Progenitor cell of endocrine pancreas (in vitro differentiated cells): ENCODE results near the gene GRIK3. TPM values are rescaled to one million over a fixed set of nuclear protein-coding genes. Genes with fewer than 3 reads are reported as not detected.

Experiments used
- DNase-seq: peaks from one replicate; pipeline ENCODE4 v3.0.0; 2021; ENCODE audit warnings: low spot score; ENCODE audit not compliant: unreplicated experiment
- H3K27ac Mint-ChIP-seq: 2 replicates; pipeline ENCODE4 v1.8.0; 2021; ENCODE audit warnings: mild to moderate bottlenecking, moderate library complexity, mixed read lengths
- H3K27me3 Mint-ChIP-seq: 2 replicates; pipeline ENCODE4 v1.8.0; 2021; ENCODE audit warnings: mixed read lengths
- H3K36me3 Mint-ChIP-seq: 2 replicates; pipeline ENCODE4 v1.8.0; 2022; ENCODE audit warnings: mixed read lengths; ENCODE audit not compliant: insufficient read depth
- H3K4me1 Mint-ChIP-seq: 2 replicates; pipeline ENCODE4 v1.8.0; 2021; ENCODE audit warnings: low read depth, mixed read lengths
- H3K4me3 Mint-ChIP-seq: 2 replicates; pipeline ENCODE4 v1.8.0; 2021; ENCODE audit warnings: low read depth, mild to moderate bottlenecking, moderate library complexity, mixed read lengths
- H3K9me3 Mint-ChIP-seq: 2 replicates; pipeline ENCODE4 v1.8.0; 2021; ENCODE audit warnings: low read depth, mixed read lengths
- total RNA-seq: library from RNA; stranded (reverse); gene quantifications from 2 replicates; pipeline ENCODE4 v1.2.1, GENCODE V29; 2021
- TF ChIP-seq, protein P1 (sequence below): fragments of 200-600 bp; sonication (generic); IDR thresholded peaks from one replicate; pipeline ENCODE4 v1.5.0; 2021; ENCODE audit warnings: antibody characterized with exemption, mild to moderate bottlenecking; ENCODE audit not compliant: unreplicated experiment

GRIK3 gene
- total RNA-seq, 1 donor from 2014 or later, result 0.41 TPM

DNA sequence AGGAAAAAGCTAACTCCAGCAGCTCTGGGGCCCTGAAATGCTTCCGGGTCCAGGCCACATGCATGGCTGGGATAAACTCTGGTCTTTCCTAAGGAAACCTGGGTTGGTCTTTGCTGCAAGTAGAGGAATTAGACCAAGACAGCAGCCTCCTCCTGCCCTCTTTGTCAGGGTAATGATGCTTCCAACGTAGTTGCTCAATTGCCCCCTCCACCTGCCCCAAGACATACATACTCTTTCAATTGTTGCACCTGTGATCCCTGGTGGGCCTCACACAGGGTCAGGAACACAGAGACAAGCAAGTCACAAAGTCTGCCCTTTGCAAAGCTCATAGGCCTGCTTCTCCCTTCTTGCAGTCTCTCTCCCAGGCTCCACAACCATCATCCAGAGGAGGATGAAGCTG, 41.9 kb upstream of the GRIK3 start:
- peaks cover 7% of the 10 kb centered on the region for H3K4me1 Mint-ChIP-seq
- H3K27ac Mint-ChIP-seq, result no peak overlapping the region
- H3K9me3 Mint-ChIP-seq, result no peaks in the 10 kb centered on the region
- peaks cover 5% of the 10 kb centered on the region for H3K27me3 Mint-ChIP-seq
- H3K36me3 Mint-ChIP-seq, result no peaks in the 10 kb centered on the region
- no peak overlapping the region for H3K4me3 Mint-ChIP-seq
- TF ChIP-seq, protein P1, sequence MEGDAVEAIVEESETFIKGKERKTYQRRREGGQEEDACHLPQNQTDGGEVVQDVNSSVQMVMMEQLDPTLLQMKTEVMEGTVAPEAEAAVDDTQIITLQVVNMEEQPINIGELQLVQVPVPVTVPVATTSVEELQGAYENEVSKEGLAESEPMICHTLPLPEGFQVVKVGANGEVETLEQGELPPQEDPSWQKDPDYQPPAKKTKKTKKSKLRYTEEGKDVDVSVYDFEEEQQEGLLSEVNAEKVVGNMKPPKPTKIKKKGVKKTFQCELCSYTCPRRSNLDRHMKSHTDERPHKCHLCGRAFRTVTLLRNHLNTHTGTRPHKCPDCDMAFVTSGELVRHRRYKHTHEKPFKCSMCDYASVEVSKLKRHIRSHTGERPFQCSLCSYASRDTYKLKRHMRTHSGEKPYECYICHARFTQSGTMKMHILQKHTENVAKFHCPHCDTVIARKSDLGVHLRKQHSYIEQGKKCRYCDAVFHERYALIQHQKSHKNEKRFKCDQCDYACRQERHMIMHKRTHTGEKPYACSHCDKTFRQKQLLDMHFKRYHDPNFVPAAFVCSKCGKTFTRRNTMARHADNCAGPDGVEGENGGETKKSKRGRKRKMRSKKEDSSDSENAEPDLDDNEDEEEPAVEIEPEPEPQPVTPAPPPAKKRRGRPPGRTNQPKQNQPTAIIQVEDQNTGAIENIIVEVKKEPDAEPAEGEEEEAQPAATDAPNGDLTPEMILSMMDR, result no peak
- no peak for DNase-seq

GRCh38 chr1:37073854-37074379, 39.6 kb upstream of the GRIK3 start:
- H3K4me3 Mint-ChIP-seq, result no peak overlapping the region
- no peak overlapping the region for H3K27ac Mint-ChIP-seq
- no peaks in the 10 kb centered on the region for H3K36me3 Mint-ChIP-seq
- H3K27me3 Mint-ChIP-seq, result peaks cover 13% of the 10 kb centered on the region
- DNase-seq, result no peak
- H3K4me1 Mint-ChIP-seq, result peaks cover 7% of the 10 kb centered on the region
- TF ChIP-seq, protein P1, result no peak
- no peaks in the 10 kb centered on the region for H3K9me3 Mint-ChIP-seq

DNA sequence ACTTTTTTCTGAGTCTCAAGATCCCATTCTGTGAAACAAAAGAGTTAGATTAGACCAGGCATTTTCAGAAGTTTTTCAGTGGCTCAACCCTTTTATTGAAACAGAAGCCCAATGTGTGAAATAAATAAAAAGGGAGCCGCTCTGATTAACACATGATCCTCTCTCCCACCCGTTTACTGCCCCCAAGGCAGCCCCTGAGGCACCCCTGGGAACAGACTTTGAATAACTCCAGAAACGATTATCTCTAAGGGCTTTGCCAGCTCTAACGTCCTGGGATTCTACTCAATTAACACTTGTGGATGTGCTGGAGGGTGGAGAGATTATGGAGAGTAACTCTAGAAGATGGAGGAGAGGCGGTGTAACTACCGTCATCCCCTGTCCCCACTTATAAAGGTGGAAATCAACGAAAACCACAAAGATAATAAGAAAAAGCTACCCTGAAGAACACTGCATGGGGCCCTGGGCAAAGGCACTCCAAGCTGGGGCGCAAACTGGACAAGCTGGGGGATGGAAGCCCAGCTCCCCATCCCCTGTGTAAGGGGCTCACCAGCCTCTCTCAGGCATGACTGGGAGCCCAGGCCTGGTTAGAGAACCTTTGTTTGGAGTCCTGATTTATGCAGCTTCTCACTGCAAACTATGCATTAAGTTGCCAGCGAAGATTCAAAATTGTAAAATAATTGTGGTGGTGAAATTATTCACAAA, 39.0 kb upstream of the GRIK3 start:
- peaks cover 19% of the 10 kb centered on the region for H3K27me3 Mint-ChIP-seq
- no peak for DNase-seq
- H3K4me1 Mint-ChIP-seq, result peaks cover 7% of the 10 kb centered on the region
- no peak overlapping the region for H3K27ac Mint-ChIP-seq
- H3K9me3 Mint-ChIP-seq, result no peaks in the 10 kb centered on the region
- TF ChIP-seq, protein P1, result no peak
- no peaks in the 10 kb centered on the region for H3K36me3 Mint-ChIP-seq
- no peak overlapping the region for H3K4me3 Mint-ChIP-seq

DNA sequence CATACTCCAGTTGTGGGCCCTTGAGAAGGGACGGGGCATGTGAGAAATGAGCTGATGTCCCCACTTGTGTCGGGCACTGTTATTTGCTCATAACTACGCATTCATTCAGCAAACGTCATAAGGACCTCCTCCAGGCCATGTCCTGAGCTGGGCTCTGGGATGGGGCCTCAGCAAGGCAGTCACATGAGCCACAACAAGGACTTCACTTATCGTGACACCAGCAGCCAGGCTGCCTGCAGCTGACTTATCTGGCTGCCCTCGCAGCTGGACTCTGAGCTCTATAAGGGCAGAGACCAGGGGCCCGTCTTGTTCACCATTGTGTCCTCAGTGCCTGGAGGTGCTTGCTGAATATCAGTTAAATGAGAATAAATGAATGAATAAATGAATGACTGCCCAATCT, 37.5 kb upstream of the GRIK3 start:
- peaks cover 31% of the 10 kb centered on the region for H3K27me3 Mint-ChIP-seq

DNA sequence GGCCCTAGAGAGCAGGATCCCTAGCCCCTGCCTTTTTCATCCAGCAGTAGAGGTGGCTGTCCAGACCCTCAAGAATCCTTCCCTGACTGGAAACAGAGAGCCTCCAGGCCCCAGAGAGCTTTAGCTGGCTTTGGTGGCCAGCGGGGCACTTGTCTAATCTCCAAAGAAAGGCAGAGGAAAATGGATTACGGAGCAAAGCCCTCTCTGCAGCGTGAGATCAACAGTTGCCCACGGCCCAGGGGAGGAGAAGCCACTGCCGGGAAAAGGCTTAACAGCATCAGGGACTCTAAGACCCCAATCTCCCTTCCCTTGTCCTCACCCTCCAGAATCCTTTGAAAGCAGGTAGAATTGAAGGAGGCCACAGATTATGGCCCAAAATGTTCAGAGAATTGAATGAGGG, 35.8 kb upstream of the GRIK3 start:
- no peaks in the 10 kb centered on the region for H3K36me3 Mint-ChIP-seq
- no peak for DNase-seq
- TF ChIP-seq, protein P1, result no peak
- no peak overlapping the region for H3K4me3 Mint-ChIP-seq
- H3K27ac Mint-ChIP-seq, result no peak overlapping the region
- peaks cover 45% of the 10 kb centered on the region for H3K27me3 Mint-ChIP-seq
- H3K9me3 Mint-ChIP-seq, result no peaks in the 10 kb centered on the region
- no peaks in the 10 kb centered on the region for H3K4me1 Mint-ChIP-seq

More for the DNA sequence above, 37.5 kb upstream of the GRIK3 start:
- Mint-ChIP-seq H3K4me3 (no peak overlapping the region), H3K36me3 (no peaks in the 10 kb centered on the region), H3K27ac (no peak overlapping the region), H3K4me1 (peaks cover 3% of the 10 kb centered on the region), H3K9me3 (no peaks in the 10 kb centered on the region)
- no peak for DNase-seq
- TF ChIP-seq, protein P1, result no peak
